ENCODE measurements around the gene SPOCK1.

SPOCK1 gene

DNA sequence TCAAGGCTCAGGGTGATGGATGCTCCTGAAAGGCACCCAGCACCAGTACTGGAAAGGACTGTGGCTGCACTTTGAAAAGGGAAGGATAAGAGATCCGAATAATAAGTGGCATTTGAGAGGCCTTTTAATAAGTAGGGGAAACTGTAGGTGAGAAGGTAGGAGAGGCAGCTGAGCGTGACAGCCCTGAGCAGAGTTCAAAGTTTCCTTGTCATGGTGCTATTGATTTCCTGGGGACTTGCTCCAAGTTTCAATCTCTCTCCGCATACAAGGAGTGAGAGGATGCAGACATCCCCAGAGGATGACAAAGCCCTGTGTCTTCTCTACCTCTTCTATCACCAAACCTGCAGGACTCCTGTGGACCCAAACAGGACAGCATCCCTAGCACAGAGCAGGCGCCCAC, 354.5 kb downstream of the SPOCK1 start:
- Histone ChIP-seq H3K18ac (ENCODE audit: low read depth in 1 of 2, low read length in 2 of 2) (no peak overlapping the region), H2BK12ac (ENCODE audit: low read length in 2 of 2) (no peak overlapping the region), H3K23ac (ENCODE audit: low read length in 2 of 2) (no peak overlapping the region), H4K8ac (ENCODE audit: low read length) (no peak overlapping the region), H2AFZ (ENCODE audit: low read depth, low read length) (no peak overlapping the region), H2BK5ac (ENCODE audit: low read depth, low read length, poor library complexity, severe bottlenecking) (no peak overlapping the region), H2BK120ac (ENCODE audit: low read depth, low read length) (no peak overlapping the region), H3K4ac (ENCODE audit: low read depth in 1 of 2, low read length in 2 of 2) (no peak overlapping the region), H3K4me1 (ENCODE audit: control insufficient read depth, insufficient read depth, low read depth, low read length) (peaks cover 15% of the 10 kb centered on the region), H3K14ac (ENCODE audit: low read length in 2 of 2) (no peak overlapping the region), H3K27ac (ENCODE audit: low read length, poor library complexity, severe bottlenecking) (no peak overlapping the region), H3K36me3 (ENCODE audit: control insufficient read depth in 1 of 2, insufficient read depth in 2 of 2, low read depth in 1 of 2, low read length in 2 of 2) (no peaks in the 10 kb centered on the region), H4K91ac (ENCODE audit: low read length) (no peak overlapping the region), H3K4me3 (ENCODE audit: insufficient read depth in 1 of 2, low read depth in 1 of 2, low read length in 2 of 2) (no peak overlapping the region), H2BK15ac (ENCODE audit: low read depth, poor library complexity, severe bottlenecking) (no peak overlapping the region), H3K79me1 (replicated peaks; ENCODE audit: low read length, poor library complexity, severe bottlenecking) (no peaks in the 10 kb centered on the region), H3K27me3 (ENCODE audit: control insufficient read depth in 1 of 2, insufficient read depth in 1 of 2, low read length in 2 of 2) (no peaks in the 10 kb centered on the region), H3K9ac (ENCODE audit: low read length) (no peak overlapping the region), H2AK5ac (ENCODE audit: low read length, severe bottlenecking) (no peak overlapping the region), H3K9me3 (ENCODE audit: control insufficient read depth, low read length) (no peaks in the 10 kb centered on the region), H3K4me2 (ENCODE audit: low read length, poor library complexity, severe bottlenecking) (no peak overlapping the region)
- 93% methylated on average over 4 of the region's 4 CpGs for WGBS
- no peak for DNase-seq

DNA sequence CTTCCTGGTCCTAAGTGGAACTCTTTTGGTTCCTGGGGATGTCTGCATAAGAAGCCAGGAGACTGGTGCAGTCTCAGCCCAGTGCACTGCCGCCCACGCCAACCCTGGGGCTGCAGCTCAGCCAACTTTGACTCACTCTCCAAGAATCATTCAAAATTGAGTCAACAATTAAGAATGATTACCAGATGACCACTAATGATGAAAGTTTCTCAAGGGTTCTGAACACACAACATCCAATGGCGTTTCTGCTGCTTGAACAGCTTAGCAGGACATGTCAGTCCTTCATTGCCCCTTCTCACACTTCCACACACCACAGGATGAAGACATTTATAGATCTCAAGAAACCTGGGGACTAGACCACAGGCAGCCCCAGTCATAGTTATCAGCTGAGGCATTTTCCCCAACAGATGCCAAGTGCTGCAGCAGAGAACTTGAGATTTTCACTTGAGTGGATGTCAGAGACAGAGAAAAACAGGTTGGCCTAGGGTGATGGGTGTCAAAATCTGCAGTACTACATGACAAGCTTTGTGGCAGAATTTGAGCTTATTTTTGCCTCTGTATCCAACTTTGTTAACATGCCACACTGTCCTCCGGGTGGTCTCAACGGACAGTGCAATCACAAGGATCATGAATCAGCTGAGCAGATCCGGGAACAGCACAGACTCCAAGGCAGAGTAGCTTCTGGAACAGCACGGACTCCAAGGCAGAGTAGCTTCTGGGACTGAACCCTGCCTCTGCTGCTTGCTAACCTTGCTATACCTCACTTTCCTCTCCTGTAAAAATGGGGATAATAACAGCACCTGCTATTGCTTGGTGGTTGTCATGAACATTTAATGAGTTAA, 356.1 kb downstream of the SPOCK1 start:
- no peak overlapping the region for H2BK120ac ChIP-seq (ENCODE audit: low read depth, low read length)
- H2BK5ac ChIP-seq (ENCODE audit: low read depth, low read length, poor library complexity, severe bottlenecking), result no peak overlapping the region
- no peak overlapping the region for H2BK15ac ChIP-seq (ENCODE audit: low read depth, poor library complexity, severe bottlenecking)
- no peak overlapping the region for H2AK5ac ChIP-seq (ENCODE audit: low read length, severe bottlenecking)
- no peak overlapping the region for H3K4ac ChIP-seq (ENCODE audit: low read depth in 1 of 2, low read length in 2 of 2)
- no peaks in the 10 kb centered on the region for H3K9me3 ChIP-seq (ENCODE audit: control insufficient read depth, low read length)
- H3K14ac ChIP-seq (ENCODE audit: low read length in 2 of 2), result no peak overlapping the region
- no peak overlapping the region for H3K4me2 ChIP-seq (ENCODE audit: low read length, poor library complexity, severe bottlenecking)
- H3K18ac ChIP-seq (ENCODE audit: low read depth in 1 of 2, low read length in 2 of 2), result no peak overlapping the region
- no peak overlapping the region for H4K91ac ChIP-seq (ENCODE audit: low read length)
- peaks cover 0 to 4% of the 10 kb centered on the region in 2 experiments for H3K36me3 ChIP-seq (ENCODE audit: control insufficient read depth in 1 of 2, insufficient read depth in 2 of 2, low read depth in 1 of 2, low read length in 2 of 2)
- no peak overlapping the region for H4K8ac ChIP-seq (ENCODE audit: low read length)
- H3K4me1 ChIP-seq (ENCODE audit: control insufficient read depth, insufficient read depth, low read depth, low read length), result peaks cover 14% of the 10 kb centered on the region
- H3K27ac ChIP-seq (ENCODE audit: low read length, poor library complexity, severe bottlenecking), result no peak overlapping the region
- no peak overlapping the region for H2BK12ac ChIP-seq (ENCODE audit: low read length in 2 of 2)
- no peaks in the 10 kb centered on the region for H3K79me1 ChIP-seq (replicated peaks; ENCODE audit: low read length, poor library complexity, severe bottlenecking)
- DNase-seq, result peak; percentile 91
- 64% methylated on average over 7 of the region's 7 CpGs for WGBS
- peak overlapping the region; percentile 65 for H3K9ac ChIP-seq (ENCODE audit: low read length)
- H2AFZ ChIP-seq (ENCODE audit: low read depth, low read length), result no peak overlapping the region
- H3K23ac ChIP-seq (ENCODE audit: low read length in 2 of 2), result no peak overlapping the region
- no peaks in the 10 kb centered on the region for H3K27me3 ChIP-seq (ENCODE audit: control insufficient read depth in 1 of 2, insufficient read depth in 1 of 2, low read length in 2 of 2)
- peak overlapping the region in 1 of 2 experiments; percentile 35 for H3K4me3 ChIP-seq (ENCODE audit: insufficient read depth in 1 of 2, low read depth in 1 of 2, low read length in 2 of 2)

DNA sequence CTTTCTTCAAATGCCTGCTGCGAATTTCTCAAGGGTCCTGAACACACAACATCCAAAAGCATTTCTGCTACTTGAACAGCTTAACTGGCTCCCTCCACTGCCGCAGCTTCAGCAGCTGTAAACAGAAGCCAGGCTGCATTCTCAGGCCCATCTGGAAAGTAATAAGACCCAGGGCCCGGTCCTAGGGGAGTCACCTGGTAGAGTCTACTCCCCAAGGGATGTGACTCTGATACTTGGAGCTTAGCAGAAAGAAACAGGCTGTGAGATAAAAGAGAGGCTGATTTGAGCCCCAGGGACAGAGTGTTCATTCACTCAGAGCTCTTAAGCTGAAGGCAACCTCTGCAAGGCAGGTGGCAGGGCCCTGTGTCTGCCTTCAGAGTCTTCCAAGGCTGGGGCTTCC, 356.8 kb downstream of the SPOCK1 start:
- Histone ChIP-seq H3K27ac (ENCODE audit: low read length, poor library complexity, severe bottlenecking) (no peak overlapping the region), H3K79me1 (replicated peaks; ENCODE audit: low read length, poor library complexity, severe bottlenecking) (no peaks in the 10 kb centered on the region), H3K9ac (ENCODE audit: low read length) (peak overlapping the region; percentile 46), H3K14ac (ENCODE audit: low read length in 2 of 2) (no peak overlapping the region), H2AFZ (ENCODE audit: low read depth, low read length) (no peak overlapping the region), H4K8ac (ENCODE audit: low read length) (no peak overlapping the region), H3K4me1 (ENCODE audit: control insufficient read depth, insufficient read depth, low read depth, low read length) (peaks cover 12% of the 10 kb centered on the region), H2AK5ac (ENCODE audit: low read length, severe bottlenecking) (no peak overlapping the region), H3K4me3 (ENCODE audit: insufficient read depth in 1 of 2, low read depth in 1 of 2, low read length in 2 of 2) (peak overlapping the region in 1 of 2 experiments; percentile 17), H3K4me2 (ENCODE audit: low read length, poor library complexity, severe bottlenecking) (no peak overlapping the region), H2BK5ac (ENCODE audit: low read depth, low read length, poor library complexity, severe bottlenecking) (no peak overlapping the region), H2BK120ac (ENCODE audit: low read depth, low read length) (no peak overlapping the region), H3K36me3 (ENCODE audit: control insufficient read depth in 1 of 2, insufficient read depth in 2 of 2, low read depth in 1 of 2, low read length in 2 of 2) (peaks cover 0 to 5% of the 10 kb centered on the region in 2 experiments), H3K27me3 (ENCODE audit: control insufficient read depth in 1 of 2, insufficient read depth in 1 of 2, low read length in 2 of 2) (no peaks in the 10 kb centered on the region), H3K18ac (ENCODE audit: low read depth in 1 of 2, low read length in 2 of 2) (no peak overlapping the region), H2BK15ac (ENCODE audit: low read depth, poor library complexity, severe bottlenecking) (no peak overlapping the region), H4K91ac (ENCODE audit: low read length) (no peak overlapping the region), H3K23ac (ENCODE audit: low read length in 2 of 2) (no peak overlapping the region), H3K9me3 (ENCODE audit: control insufficient read depth, low read length) (no peaks in the 10 kb centered on the region), H2BK12ac (ENCODE audit: low read length in 2 of 2) (no peak overlapping the region), H3K4ac (ENCODE audit: low read depth in 1 of 2, low read length in 2 of 2) (no peak overlapping the region)
- DNase-seq, result no peak
- WGBS, result 69% methylated on average over 3 of the region's 3 CpGs

DNA sequence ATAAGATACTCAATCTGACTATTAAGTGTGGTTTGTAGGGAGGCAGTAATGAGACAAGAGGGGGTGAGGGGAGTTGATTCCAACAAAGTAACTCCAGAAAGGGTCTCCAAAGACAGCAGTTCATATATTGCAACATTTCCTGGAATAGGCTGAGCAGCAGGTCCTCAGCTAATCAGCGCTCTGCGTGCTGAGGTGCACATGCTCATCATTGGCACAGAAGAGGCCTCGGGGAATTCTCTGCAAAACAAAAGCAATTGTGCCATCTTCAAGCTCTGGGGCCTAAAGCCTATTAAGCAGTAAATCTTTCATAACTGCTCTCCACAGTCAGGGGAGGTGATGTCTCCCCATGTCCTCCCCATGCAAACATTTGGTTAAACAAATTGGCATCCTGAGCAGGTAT, 357.3 kb downstream of the SPOCK1 start:
- Histone ChIP-seq H3K27me3 (ENCODE audit: control insufficient read depth in 1 of 2, insufficient read depth in 1 of 2, low read length in 2 of 2) (peaks cover 0 to 5% of the 10 kb centered on the region in 2 experiments), H2AK5ac (ENCODE audit: low read length, severe bottlenecking) (no peak overlapping the region), H4K8ac (ENCODE audit: low read length) (no peak overlapping the region), H4K91ac (ENCODE audit: low read length) (no peak overlapping the region), H3K14ac (ENCODE audit: low read length in 2 of 2) (no peak overlapping the region), H3K18ac (ENCODE audit: low read depth in 1 of 2, low read length in 2 of 2) (no peak overlapping the region), H3K4me2 (ENCODE audit: low read length, poor library complexity, severe bottlenecking) (no peak overlapping the region), H3K27ac (ENCODE audit: low read length, poor library complexity, severe bottlenecking) (no peak overlapping the region), H2AFZ (ENCODE audit: low read depth, low read length) (no peak overlapping the region), H3K79me1 (replicated peaks; ENCODE audit: low read length, poor library complexity, severe bottlenecking) (no peaks in the 10 kb centered on the region), H2BK120ac (ENCODE audit: low read depth, low read length) (no peak overlapping the region), H3K4ac (ENCODE audit: low read depth in 1 of 2, low read length in 2 of 2) (no peak overlapping the region), H2BK5ac (ENCODE audit: low read depth, low read length, poor library complexity, severe bottlenecking) (no peak overlapping the region), H3K9me3 (ENCODE audit: control insufficient read depth, low read length) (no peaks in the 10 kb centered on the region), H3K4me3 (ENCODE audit: insufficient read depth in 1 of 2, low read depth in 1 of 2, low read length in 2 of 2) (no peak overlapping the region), H2BK12ac (ENCODE audit: low read length in 2 of 2) (no peak overlapping the region), H3K9ac (ENCODE audit: low read length) (peak overlapping the region; percentile 46), H2BK15ac (ENCODE audit: low read depth, poor library complexity, severe bottlenecking) (no peak overlapping the region), H3K23ac (ENCODE audit: low read length in 2 of 2) (no peak overlapping the region), H3K36me3 (ENCODE audit: control insufficient read depth in 1 of 2, insufficient read depth in 2 of 2, low read depth in 1 of 2, low read length in 2 of 2) (peaks cover 0 to 8% of the 10 kb centered on the region in 2 experiments), H3K4me1 (ENCODE audit: control insufficient read depth, insufficient read depth, low read depth, low read length) (peaks cover 12% of the 10 kb centered on the region)
- DNase-seq, result peak; percentile 1
- WGBS, result 74% methylated on average over 3 of the region's 3 CpGs
